NCI-H345 (cell line): ENCODE data around the gene GPATCH2.
"Not testable (repeated sequence)": the region's sequence is repeated elsewhere in the genome, so short reads cannot be mapped to it uniquely, and the experiment has no call there.

Source experiments
- DNase-seq: peaks from one replicate; lab custom pipeline; 2025; lab: John Stamatoyannopoulos, UW

Gene GPATCH2

DNA sequence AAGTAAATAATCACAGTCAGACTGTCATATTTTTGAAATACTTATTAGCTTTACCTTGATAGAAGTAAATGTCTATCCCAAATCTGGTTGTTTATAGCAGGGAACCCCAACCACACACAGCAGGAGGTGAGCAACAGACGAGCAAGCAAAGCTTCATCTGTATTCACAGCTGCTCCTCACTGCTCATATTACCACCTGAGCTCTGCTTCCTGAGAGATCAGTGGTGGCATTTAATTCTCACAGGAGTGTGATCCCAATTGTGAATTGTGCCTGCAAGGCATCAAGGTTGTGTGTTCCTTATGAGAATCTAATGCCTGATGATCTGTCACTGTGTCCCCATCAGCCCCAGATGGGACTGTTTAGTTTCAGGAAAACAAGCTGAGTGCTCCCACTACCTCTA lies 104.3 kb downstream of the GPATCH2 start:
- no peak for DNase-seq

DNA sequence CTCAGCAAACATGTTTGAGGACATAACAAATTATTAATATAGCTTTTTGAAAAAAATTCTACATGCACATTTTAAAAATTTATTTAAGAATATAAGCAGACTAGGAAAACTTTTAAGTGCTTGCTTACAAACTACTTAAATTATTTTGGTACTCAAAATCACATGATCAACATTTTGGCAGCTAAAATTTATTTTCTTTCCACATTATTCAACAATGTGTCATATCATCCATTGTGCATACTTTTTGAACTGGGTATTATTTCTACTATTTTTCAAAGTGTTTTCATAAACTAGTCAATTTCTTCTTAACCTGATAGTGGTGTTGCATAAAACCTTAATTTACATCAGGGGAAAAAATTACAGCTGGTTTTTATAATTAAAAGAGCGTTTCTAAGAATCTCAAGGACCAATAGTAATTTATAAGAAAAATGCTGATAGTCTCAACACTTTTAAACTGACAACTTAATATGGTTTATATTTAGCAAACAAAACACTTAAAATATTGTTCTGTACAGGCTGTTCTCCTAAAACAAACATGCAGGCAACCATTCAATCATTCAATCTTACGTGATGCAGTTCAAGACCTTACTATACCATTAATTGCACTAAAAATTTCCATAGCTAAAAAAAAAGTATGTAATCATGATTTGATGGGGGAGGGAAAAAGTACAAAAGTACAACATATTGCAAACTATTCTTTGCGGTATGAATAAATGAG lies 105.0 kb downstream of the GPATCH2 start:
- no peak for DNase-seq

DNA sequence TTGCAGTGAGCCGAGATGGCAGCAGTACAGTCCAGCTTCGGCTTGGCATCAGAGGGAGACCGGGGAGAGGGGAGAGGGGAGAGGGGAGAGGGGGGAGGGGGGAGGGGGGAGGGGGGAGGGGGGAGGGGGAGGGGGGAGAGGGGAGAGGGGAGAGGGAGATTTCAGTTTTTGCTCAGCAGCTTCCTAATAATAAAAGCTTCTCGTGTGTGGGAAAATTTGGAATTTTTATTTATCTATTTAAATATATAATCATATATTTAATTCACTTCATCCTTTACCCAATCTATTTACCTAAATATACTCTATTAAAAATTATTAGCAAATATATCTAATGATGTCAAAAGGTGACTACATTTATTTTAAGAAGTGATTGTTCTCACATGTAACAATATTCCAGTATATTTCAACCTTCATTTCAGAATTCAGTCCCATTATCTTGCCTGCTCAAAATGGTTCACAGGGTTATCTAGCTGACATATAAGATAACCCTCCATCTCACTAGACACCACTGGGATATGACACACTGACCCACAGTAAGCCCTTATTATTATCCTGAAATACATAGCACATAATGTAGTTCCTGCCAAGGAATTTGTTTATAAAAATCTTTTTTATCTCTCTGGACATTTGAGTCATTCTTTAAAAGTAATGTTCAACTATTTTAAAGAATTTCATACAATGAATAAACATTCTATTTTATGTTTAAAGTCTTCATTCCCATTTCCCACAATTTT lies 105.9 kb downstream of the GPATCH2 start:
- DNase-seq: no peak

DNA sequence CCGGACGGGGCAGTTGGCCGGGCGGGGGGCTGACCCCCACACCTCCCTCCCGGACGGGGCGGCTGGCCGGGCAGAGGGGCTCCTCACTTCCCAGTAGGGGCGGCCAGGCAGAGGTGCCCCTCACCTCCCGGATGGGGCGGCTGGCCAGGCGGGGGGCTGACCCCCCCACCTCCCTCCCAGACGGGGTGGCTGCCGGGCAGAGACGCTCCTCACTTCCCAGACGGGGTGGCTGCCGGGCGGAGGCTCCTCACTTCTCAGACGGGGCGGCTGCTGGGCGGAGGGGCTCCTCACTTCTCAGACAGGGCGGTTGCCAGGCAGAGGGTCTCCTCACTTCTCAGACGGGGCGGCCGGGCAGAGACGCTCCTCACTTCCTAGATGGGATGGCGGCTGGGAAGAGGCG lies 107.0 kb downstream of the GPATCH2 start:
- DNase-seq: not testable (repeated sequence)

DNA sequence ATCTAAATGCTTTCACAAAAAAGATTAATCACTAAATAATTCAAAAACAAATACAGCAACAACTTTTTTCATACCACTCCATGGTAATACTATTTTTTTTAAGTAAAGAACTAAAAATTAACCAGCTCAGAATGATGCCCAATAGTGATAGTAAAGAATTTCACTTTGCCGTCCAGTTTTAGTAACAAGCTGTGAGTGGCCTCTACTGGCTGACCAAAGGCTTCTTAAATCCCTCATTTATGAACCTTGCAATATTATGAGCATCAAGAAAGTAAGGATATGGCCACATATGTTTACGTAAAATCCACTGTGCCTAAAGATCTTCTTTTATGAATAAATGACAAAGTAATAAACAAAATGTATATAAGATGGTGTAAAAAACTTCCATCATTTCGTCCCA lies 108.6 kb downstream of the GPATCH2 start:
- DNase-seq: no peak

DNA sequence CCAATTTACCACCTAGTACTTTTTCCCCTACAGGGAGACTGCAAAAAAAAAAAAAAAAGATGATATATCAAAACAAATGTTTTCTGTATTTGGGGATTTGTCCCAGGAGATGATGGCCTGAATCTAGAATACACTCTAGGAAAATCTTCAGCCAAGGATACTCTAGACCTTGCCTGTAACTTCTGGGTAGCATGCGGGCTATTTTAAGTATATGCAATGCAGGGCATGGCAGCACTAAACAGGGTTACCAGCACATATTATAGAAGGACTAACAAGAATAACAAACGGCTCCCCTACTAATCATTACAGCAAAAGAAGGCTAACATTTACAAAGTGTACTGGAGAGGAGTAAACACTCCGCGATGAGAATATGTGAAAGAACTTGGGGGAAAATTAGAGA lies 109.6 kb downstream of the GPATCH2 start:
- DNase-seq: no peak

DNA sequence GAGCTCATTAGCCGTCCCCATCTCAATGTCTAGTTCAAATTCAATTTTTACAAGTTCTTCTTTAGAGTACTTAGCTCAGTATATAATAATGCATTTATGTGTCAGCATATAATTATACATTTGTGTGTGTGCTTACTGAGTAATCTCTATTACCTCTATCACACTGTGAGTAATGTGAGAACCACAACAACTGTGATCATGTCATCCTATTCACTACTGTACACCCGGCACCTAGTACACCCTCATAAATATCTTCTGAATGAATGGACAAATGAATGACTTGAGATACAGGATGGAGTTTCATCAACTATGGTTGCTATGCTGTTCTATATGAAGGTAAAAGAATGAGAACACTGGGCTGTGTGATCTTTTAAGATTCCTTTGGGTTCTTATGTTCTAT lies 124.0 kb downstream of the GPATCH2 start:
- DNase-seq: no peak

DNA sequence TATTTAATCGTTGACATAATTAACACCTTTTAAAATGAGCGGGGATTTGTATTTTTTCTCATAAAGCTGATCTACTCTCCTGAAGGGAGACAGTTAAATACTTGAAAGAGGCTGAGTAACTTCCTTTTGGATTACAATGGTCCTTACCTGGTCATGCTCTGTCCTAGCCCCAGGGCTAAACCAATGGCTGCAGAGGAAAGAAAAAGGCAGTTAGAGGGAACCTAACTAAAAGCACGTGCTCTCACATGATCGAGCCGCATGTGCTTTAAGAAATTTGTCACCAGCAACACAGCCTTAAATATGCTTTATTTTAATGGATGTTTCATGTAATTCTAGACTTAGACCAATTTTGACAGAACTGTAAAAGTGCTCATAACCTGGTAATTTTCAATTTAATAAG lies 132.7 kb downstream of the GPATCH2 start:
- DNase-seq: no peak

DNA sequence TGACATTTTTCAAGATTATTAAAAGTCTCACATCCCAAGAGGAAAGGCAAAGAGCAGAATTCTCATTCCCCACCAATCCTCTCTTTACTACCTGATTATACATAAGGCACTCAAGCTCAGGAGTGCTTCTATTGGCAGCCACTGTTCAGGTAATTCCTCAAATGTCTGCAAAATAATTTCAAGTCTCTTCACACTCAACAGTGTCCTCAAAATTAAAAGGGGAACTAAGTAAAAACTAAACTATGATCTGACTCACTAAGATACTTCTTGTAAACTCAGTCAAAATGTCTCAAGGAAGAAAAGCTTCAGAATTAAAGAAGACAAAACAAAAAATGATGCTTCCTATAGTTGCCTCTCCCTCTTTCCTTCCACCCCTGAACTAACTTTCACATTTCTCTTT lies 135.6 kb downstream of the GPATCH2 start:
- no peak for DNase-seq

DNA sequence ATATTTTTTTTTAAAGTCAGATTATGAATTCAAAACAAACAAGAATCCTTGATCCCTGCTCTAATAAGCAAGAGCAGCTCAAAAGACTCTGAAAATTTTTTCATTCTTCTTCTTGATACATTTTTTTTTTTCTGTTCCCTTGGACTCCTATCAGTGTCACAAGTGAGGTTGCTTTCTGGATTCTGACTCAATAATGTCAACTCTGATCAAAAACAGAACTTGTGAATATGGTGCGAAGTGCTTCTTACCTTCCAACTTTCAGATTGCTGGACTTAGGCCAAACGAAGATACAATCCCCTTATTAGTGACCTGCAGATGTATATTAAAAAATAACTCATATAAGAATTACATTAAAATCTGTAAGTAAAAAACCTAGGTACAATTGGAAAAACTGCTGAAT lies 136.1 kb downstream of the GPATCH2 start:
- DNase-seq: no peak

DNA sequence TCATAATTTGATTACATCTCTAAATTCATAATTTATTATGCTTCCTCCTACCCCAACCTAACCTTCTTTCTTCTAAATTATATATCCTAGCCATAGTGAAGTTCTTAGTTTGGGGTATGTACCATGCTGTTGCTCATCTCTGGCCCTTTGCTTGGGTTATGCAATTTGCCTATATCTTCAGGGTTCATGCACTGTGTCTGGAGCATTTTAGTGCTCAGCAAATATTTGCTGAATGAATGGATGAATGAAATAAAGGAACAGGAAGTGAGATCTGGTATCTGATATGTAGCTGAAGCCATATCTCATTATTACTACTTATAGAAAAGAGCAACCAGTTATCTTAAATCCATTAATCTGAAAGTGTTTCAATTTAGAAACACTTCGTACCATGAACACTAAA lies 137.6 kb downstream of the GPATCH2 start:
- no peak for DNase-seq

DNA sequence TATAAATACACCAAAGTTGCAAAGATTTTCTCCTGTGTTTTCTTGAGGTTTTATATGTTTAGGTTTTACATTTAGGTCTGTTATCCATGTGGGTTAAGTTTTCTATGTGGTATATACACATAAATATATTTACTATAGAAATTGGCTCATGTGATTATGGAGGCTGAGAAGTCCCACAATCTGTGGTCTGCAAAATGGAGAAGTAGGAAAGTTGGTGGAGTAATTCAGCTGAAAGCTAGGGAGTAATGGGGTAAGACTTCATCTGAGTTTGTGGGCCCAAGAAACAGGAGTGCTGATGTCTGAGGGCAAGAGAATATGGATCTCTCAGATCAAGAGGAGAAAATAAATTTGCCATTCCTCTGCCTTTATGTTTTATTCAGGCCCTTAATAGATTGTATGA lies 146.0 kb downstream of the GPATCH2 start:
- no peak for DNase-seq

DNA sequence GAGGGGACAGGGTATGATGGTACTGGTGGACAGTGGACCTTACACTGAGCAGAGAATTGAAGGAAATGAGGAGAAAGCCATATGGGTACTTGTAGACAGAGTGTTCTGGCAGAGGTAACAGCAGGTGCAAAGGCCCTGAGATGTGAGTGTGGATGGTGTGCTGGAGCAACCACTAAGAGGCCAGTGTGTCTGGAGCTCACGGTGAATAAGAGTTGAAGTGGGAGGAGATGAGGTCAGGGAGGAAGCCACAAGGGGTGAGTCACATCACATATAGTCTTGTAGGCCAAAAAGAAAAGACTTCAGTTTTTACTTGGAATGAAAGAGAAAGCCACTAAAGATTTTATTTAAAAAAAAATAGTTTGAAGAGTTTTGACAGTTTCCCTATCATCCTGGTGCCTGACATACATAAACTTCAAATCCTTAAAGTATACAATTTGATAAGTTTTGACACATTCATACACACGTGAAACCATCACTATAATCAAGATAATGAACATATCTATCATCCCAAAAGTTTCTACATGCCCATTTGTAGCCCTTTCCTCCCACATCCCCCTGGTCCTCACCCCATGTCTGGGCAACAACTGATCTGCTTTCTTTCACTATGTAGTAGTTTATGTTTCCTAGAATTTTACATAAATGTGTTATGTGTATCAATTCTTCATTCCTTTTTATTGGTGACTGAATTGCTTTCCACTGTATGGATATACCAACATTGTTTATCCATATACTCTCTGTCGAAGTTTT lies 148.4 kb downstream of the GPATCH2 start:
- no peak for DNase-seq

DNA sequence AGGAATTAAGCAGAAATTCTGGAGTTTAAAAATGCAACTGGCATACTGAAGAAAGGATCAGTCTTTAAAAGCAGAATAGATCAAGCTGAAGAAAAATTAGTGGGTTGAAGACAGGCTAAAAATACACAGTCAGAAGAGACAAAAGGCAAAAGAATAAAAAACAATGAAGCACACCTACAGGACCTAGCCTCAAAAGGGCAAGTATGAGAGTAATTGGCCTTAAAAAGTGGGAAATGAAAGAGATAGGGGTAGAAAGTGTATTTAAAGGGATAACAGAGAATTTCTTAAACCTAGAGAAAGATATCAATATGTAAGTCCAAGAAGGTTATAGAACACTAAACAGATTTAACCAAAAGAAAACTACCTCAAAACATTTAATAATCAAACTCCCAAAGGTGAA lies 152.4 kb downstream of the GPATCH2 start:
- no peak for DNase-seq

DNA sequence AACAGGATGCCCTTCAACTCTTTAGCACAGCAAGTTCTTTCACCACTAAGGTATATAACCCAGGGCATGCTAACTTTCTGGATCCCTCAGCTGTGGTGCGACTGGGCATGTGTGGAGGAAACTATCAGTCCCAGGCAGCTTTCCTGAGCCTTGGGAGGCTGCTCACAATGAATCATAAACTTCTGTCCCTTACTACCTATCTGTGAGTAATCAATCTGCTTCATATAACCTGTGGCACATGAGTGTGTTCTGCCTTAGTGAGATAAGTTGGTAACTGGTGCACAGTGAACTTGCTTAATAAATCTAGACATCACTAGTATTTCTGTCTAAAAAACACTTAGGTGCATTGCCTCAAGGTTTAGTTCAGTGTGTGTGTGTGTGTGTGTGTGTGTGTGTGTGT lies 158.0 kb downstream of the GPATCH2 start:
- no peak for DNase-seq

DNA sequence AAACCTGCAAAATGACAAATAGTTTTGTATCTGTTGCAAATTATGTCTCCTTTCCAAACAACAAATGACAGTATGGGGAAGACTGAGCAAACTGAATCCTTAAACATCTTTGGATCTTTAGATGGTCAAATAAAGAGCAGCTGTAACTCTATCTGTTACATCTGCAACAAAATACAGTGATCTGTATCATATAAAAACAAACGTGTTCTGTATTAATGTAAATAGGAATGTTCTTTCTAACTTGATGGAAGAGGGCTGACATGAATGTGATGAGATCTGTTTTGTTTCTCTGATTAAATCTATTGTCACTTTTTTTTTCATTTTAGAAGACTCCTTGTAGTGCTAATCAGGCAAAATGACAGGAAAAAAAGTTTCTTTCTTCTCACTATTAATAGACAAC lies 159.5 kb downstream of the GPATCH2 start:
- DNase-seq: no peak

DNA sequence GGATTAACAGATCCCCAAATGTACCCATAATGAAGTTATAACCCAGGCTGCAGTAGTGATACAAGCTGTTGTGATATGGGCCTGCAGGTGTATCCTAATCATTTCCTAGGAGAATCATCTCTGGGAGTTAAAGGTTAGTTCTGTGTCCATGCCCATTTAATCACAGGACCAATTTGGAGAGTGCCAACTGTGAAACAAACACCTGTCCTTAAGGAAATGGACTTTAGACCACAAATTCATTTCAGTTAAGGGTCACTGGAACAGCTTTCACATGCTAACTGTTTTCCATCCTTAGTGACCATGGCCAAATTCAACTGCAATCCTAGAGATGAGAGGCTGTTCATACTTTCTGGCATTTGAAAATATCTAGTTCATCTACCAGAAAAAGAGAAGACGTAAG lies 160.9 kb downstream of the GPATCH2 start:
- DNase-seq: no peak

DNA sequence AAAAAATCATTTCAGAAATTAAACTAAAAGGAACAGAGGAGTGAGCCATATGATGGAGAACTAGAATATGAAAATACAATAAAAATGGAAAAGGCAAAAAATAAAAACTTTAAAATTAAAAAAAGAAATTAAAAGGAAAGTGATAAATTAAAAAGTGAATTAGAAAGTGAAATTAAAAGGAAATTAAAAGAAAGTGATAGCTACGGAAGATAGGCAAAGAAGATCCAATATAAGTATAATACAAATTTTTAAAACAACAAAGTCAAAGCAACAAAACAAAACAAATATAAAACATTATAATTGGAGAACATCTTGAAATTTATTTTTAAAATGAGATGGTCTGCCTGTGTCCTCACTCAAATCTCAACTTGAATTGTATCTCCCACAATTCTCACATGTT lies 165.8 kb downstream of the GPATCH2 start:
- DNase-seq: no peak

DNA sequence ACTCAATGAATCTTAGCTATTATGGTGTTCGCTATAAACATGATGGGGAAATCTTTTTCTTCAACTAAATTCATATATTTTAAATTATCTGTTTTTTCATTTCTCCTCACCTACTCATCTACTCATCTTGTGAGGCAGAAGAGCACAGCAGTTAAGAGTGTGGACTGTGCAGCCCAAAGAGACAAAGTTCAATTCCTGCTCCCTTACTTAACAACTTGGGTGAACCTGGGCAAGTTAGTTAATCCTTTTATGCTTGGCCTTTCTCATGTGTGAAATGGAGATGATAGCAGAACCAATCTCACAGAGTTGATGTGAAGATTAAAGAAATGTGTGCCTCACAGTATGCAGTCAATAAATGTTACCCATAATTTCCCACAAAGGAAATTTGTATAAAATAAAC lies 168.2 kb downstream of the GPATCH2 start:
- DNase-seq: no peak

DNA sequence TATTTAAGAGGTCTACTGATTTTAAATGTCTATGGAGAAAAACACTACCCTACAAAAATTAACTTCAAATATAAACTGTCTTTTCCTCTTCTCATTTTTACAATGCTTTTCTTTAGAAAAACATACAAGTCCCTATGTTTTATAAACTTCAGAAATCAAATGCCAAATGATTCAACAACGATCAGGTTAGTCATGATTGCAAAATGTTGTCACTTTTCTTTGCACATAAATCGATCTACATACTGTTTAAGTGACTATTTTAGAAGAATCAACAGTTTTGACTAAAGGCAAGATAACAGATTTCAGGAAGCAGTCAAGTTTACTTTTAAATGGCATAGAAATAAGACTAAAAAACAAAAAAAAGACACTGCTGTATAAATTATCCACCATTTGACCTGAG lies 168.7 kb downstream of the GPATCH2 start:
- no peak for DNase-seq

DNA sequence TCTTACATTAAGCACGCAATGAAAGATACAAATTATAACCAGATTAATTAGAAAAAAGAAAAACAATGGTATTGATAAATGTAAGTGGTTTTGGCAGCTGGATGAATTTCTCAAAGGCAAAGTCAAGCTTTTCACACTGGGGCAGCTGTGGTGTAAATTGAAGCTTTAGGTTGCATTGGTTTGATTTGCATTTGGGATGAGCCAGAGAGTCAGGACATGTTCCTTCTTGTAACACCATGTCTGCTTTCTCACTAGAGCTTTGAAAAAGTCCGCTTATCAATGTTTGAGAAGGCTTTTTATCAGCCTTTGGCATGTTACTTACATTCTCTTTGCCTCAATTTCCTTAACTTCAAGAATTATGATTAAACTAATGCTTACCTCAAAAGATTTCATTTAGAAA lies 173.9 kb downstream of the GPATCH2 start:
- DNase-seq: no peak

DNA sequence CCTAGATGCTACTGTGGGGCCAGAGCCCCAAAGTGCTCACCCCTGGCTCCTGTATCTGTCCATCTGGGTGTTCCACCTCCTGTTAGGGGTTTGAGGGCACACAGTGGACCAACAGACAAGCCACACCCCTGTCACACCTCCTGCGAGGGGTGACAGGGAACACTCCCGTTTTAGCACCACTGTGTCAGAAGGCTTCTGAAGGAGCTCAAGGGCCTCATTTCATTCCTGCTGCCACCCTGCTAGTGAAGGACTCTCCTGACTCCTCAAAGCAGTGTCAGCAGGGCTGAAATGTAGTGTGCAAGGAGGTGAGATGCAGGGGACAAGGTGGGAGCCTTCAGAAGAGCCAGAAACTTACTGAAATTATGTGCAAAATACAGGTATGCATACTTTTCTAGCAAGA lies 174.6 kb downstream of the GPATCH2 start:
- DNase-seq: no peak

DNA sequence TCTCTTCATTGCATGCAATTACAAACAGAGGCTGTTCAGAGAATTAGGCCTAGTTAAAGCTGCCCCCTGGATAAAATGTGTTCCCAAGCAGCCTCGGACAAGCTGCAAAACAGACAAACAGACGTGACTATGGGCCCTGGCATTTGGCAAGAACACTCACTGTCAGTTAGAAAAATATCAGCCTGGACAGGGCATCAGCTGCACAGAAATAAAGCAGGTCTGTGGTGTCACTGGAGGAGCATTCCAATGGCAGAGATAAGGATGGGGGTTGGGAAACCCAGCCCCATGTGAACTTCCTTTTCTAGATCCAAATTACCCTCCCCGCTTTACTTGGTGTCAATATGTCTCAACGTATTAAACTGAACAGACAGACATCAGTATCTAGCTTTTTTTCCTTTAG lies 177.1 kb downstream of the GPATCH2 start:
- no peak for DNase-seq
